Left colon (tissue), 2 donors: ENCODE data around the gene AIDA. TPM values are rescaled to one million over a fixed set of nuclear protein-coding genes. Genes with fewer than 3 reads are reported as not detected.
"Not testable (repeated sequence)": the region's sequence is repeated elsewhere in the genome, so short reads cannot be mapped to it uniquely, and the experiment has no call there.

Experiments
- ATAC-seq: fragments of 200-7000 bp; cut with Tn5 transposase; one replicate; pipeline ENCODE4 v1.9.1; 2020; ENCODE audit warnings: mild to moderate bottlenecking, moderate library complexity
- DNase-seq, 2 donors: peaks; one replicate each; pipeline ENCODE4 v3.0.0-alpha.2; 2020
- intact Hi-C, 2 donors: fragments of 100-400 bp; cut with DNase I in 1 of 2; cut with micrococcal nuclease in 1 of 2; formaldehyde crosslinking; loops; one replicate each; pipeline versions ENCODE4 v1.11.2 to v1.14.0; 2022; cut with DNase I, micrococcal nuclease
- long read RNA-seq: library from polyadenylated mRNA; unstranded; transcript quantifications from one replicate; pipeline ENCODE4 v2.0.0, GENCODE V29; 2021
- total RNA-seq, 2 donors: library from RNA; stranded (reverse); fragmentation: NEBNext Ultra II Directional; extraction: Animal tissue kit (Norgen Biotek cat#: 25700); gene quantifications; one replicate each; pipeline ENCODE4 v1.2.1, GENCODE V29; 2021
- donor health status: DM: no; HTN: no; CAD: no.
- donor health status: DM: yes; HTN: yes; CAD: no.

Gene AIDA
- total RNA-seq = 10 to 100 TPM; 30.6 to 41.2 TPM
- long read RNA-seq, transcript AIDA-201 (10 exons, 3,008 nt) = major isoform, 22 of 28 reads
- long read RNA-seq, partial matches to known transcripts = 2 of 28 reads
- long read RNA-seq, other reads (novel, unspliced or antisense) = 4 of 28 reads

- intact Hi-C loops = loop anchor here in 1 of 2 donors (5.0 kb wide), 1 partner anchor 70 kb away; no protein-coding TSS in a partner anchor
- ATAC-seq (peak; percentile 88), DNase-seq (peak; percentile 93 to 98)
Observed at GRCh38 chr1:222712253-222713090, at the start of gene AIDA, which contains the start of gene BROX. Gene AIDA (minus strand): TSS chr1:222712491. CDS start chr1:222712317, 174 bp downstream. Gene BROX (plus strand): TSS chr1:222712564. CDS start chr1:222715700, 3,136 bp downstream.

GRCh38 chr1:222761083-222761482, 48.8 kb upstream of the AIDA start:
- ATAC-seq (no peak), DNase-seq (no peak)
- intact Hi-C loops = no loop called here

- DNase-seq (no peak), ATAC-seq (no peak)
- intact Hi-C loops = no loop called here
Observed at GRCh38 chr1:222759451-222760035, 47.3 kb upstream of the AIDA start.

- intact Hi-C loops = no loop called here
Observed at GRCh38 chr1:222757646-222758268, 45.5 kb upstream of the AIDA start.

GRCh38 chr1:222754366-222755139, 42.3 kb upstream of the AIDA start:
- no peak for ATAC-seq
- peak; percentile 17 to 66 for DNase-seq
- intact Hi-C loops = no loop called here

More at GRCh38 chr1:222757646-222758268, 45.5 kb upstream of the AIDA start:
- ATAC-seq (no peak), DNase-seq (peak in 1 of 2 donors; percentile 55)

- intact Hi-C loops = no loop called here
- no peak for ATAC-seq
- DNase-seq = no peak
Observed at GRCh38 chr1:222751255-222751654, 39.0 kb upstream of the AIDA start.

- DNase-seq (no peak), ATAC-seq (no peak)
- intact Hi-C loops = no loop called here
Observed at GRCh38 chr1:222750651-222751050, 38.4 kb upstream of the AIDA start.

GRCh38 chr1:222749927-222750326, 37.6 kb upstream of the AIDA start:
- DNase-seq = no peak
- no peak for ATAC-seq
- intact Hi-C loops = no loop called here

- intact Hi-C loops, DNase-seq, ATAC-seq: not testable (repeated sequence)
Observed at GRCh38 chr1:222741630-222742457, 29.6 kb upstream of the AIDA start.

- intact Hi-C loops = loop anchor here in 1 of 2 donors (10.0 kb wide), 1 partner anchor 345 kb away; no protein-coding TSS in a partner anchor
- DNase-seq (no peak), ATAC-seq (no peak)
Observed at GRCh38 chr1:222739929-222740328, 27.6 kb upstream of the AIDA start.

GRCh38 chr1:222739465-222739864, 27.2 kb upstream of the AIDA start:
- DNase-seq (no peak), ATAC-seq (peak; percentile 64)
- intact Hi-C loops = loop anchor here in 1 of 2 donors (10.0 kb wide), 1 partner anchor 345 kb away; no protein-coding TSS in a partner anchor

- intact Hi-C loops = loop anchor here in 1 of 2 donors (10.0 kb wide), 1 partner anchor 348 kb away; no protein-coding TSS in a partner anchor
- ATAC-seq = peak; percentile 77
Observed at GRCh38 chr1:222736972-222737371, 24.7 kb upstream of the AIDA start, which contains the start of gene FAM177B. Gene FAM177B (plus strand): TSS chr1:222737202. CDS start chr1:222746546, 9,344 bp downstream.

GRCh38 chr1:222736470-222736869, 24.2 kb upstream of the AIDA start:
- no peak for ATAC-seq
- DNase-seq = no peak
- intact Hi-C loops = loop anchor here in 1 of 2 donors (10.0 kb wide), 1 partner anchor 348 kb away; no protein-coding TSS in a partner anchor

More at GRCh38 chr1:222736972-222737371, 24.7 kb upstream of the AIDA start, which contains the start of gene FAM177B:
- DNase-seq = no peak

- ATAC-seq (no peak), DNase-seq (no peak)
- intact Hi-C loops = loop anchor here in 1 of 2 donors (10.0 kb wide), 1 partner anchor 350 kb away; no protein-coding TSS in a partner anchor
Observed at GRCh38 chr1:222734740-222735139, 22.4 kb upstream of the AIDA start.

- DNase-seq (no peak), ATAC-seq (no peak)
- intact Hi-C loops = loop anchor here in 1 of 2 donors (10.0 kb wide), 1 partner anchor 352 kb away; no protein-coding TSS in a partner anchor
Observed at GRCh38 chr1:222732216-222733159, 20.2 kb upstream of the AIDA start.

- no peak for DNase-seq
- intact Hi-C loops = loop anchor here in 1 of 2 donors (10.0 kb wide), 1 partner anchor 354 kb away; no protein-coding TSS in a partner anchor
- no peak for ATAC-seq
Observed at GRCh38 chr1:222730866-222731265, 18.6 kb upstream of the AIDA start.
